OCI-M1 (cell line): ENCODE results near the gene HOXA9.

Source experiments
- DNase-seq: peaks from one replicate; lab custom pipeline; 2025; lab: John Stamatoyannopoulos, UW

HOXA9 gene

DNA sequence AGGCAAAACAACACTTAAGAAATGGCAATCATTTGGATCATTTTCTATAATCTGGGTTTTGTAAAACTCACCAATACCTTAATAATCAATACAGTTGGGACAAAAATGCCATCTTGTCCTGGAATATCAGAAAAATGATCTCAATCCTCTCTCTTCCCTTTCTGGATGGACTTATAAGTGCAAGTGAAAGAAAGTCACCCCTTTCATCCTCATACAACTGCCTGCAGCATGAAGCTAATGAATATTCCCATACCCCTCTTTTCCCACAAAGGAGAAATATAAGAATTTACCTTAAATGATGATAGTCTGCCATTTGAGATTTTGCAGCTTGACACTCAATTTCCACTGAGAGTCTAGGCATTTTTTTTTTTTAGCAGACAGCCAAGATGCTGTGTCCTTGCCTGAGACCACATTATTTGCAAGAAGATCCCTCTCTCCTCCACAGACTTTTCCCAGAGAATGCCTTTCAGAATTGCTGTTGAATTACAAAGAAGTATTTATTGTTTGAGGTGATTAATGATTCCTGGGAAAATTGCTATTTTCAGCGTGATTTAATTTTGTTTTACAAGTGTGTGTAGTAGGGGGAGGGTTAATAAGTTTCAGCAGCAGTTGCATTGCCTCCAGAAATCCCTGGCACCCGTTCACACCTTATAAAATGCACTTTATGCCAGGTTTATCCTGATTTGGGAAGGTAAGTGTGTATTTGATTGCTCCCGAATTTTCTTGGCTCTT is 38.6 kb downstream of the HOXA9 start:
- no peak for DNase-seq

DNA sequence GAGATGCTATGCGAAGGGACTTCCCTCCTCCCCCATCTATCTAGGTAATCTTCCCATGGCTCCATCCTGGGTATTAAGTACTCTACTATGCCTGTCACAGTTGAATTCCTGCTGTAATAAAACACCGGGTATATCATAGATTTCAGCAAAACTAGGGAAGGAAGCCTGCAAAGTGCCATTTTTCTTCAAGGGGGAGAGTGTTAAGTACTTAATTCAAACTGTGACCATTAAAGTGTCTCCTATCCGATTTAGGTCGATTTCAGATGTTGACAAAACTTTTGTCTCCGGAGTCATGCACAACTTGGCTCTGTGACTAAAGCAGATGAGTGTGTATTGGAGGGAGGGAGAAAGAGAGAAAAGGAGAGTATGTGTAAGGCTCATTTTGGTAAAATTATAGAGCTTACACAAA is 39.3 kb downstream of the HOXA9 start:
- no peak for DNase-seq

DNA sequence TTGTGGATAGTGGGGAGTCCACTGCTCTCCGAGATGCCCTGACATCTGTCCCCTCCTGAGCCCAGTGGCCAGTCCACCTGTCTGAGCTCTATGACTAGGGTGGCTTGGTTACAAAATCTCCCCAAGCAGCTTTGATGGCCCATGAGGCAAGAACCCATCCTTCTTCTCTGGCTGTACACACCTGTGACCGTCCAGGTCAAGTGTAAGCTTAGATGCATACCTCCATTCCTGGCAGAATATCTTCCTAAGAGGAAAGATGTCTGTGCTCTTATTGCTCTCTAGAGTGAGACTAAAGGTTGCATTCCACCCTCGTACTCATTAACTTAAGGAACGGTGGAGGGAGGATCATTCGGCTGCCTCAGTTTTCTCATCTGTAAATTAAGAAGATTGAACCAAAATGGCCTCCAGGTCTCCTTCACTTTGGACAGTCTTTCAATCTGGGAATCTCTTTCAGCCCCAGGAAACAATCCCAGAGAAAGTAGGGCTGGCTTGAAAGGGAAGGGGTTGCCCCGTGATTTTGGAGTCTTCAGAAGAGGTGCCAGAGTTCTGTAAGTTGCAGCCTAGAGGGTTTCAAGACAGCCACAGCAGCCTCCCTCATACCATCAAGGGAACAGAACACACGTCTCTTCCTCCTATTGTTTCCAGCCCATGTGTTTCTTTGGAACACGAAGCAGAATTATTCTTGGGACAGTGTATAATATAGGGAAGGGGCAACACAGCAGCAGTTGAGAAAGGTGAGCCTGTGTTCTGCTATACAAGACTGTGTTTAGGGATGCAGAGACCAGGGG is 40.2 kb downstream of the HOXA9 start:
- DNase-seq: no peak

DNA sequence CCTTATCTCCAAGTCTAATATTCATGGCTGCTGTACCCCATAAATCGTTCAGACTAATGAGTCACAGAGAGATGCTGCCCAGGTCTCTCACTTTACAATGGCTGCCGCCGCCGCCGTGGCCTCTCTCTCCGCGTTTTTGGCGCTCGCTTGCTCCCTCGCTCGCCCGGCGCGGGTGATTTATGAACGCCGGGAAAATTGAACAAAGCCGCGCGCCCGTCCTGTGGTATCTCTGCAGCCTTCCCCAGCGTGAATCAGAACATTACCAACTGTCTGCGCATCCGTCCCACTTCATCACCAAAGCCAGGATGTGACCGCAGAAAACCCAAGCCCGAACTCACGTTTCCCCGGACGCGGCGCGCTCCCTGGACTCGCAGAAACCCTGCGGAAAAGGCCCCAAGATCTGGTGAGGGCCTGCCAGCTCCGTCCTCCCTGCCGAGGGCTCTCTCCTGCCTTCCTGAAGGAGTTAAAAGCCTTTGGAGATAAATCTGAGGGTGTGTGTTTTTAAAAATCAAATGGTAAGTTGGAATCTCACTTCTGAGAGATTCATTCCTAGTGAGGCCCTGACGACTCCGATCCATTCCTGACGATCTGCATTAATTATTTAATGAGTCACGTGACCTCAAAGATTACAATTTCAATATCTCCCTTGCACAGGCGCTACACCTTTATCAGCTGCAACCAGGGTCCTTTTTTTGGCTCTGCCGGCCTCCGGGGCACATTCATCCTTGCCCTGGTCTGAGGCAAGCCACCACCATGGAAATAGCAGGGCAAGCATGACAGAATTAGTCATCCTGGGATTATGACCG is 41.0 kb downstream of the HOXA9 start:
- no peak for DNase-seq

DNA sequence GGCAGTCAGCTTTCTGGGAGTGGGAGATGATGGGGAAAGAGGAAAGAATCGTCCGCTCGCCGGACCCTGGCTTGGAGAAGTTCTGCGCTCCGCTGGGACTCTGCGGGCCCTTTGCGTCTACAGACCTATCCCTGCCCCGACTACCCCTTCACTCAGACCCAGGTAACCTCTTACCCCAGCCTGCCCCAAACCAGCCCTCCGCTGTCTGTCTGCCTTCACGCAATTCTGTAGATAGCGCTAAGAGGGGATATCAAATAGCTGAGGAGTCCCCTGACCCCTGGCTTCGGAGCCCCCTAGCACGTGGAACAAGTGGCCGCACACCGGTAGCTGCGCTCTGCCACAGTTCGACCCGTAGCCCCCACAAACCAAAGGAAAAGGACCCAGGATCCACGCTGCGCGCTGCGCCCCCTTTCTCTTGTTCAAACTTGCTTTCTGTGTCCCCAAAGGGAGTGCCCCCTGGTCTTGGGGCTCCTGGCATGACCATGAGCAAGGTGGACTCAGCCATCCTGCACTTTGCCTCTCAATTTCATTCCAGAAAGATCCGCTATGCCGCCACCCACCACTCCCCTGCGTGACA is 41.8 kb downstream of the HOXA9 start:
- DNase-seq: no peak

DNA sequence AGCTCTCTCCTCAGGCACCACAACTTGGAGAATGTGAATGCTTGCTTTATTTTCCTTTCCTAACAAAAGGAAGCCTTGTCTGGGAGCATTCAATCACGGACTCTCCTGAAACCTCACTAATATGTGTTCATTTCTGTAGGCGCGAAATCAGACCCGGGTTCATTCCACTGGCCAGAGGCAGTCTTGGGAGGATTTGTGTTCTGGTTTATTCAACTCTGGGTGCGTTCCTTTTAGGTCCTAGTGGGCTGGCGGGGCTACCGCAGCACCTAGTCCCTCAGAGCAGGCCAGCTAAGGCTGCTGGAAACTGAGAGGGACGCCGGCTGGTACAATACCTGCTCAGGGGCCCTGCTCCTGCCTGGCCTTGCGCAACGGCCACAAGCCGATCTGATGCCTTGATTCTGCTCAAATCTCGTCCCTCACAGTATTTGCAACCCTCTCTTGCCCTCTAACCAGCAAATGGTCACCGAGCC is 42.3 kb downstream of the HOXA9 start:
- no peak for DNase-seq

DNA sequence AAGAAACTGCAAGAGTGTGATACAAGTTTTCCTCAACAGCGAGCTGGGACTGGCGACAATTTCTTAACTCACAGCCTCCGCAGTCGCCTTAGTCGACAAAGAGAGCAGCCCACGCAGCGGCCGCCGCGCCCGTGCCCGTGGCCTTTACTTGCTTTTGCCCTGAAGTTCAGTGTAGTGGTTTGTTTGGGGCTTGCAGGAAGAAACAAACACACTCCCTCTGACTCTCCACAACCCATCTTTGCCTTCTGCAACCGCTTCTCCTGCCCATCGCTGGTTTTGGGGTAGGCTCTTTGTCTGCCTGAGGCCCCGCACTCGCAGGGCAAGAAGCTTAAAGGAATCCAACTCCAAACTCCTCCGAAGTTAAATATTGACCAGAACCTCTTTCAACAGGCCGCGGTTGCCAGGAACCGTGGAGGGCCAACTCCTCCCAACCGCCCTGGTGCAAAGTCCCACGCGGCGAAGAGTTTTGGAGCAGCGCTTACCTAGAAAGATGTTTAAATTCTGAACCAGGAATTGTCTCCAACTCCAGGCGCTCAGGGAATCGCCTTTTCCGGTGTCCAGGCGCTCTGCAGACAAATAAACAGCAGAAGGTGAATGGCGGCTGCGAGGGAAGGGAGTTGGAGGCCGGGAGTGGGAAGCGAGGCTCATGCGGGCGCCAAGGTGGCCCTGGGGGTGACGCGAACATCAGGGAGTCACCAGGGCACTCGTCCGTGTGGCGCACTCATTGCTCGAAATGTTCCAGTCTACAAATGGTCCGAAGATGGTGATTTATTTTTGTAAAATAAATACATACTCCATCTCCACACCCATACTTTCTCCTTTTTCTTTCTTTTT is 43.0 kb downstream of the HOXA9 start:
- DNase-seq: no peak

DNA sequence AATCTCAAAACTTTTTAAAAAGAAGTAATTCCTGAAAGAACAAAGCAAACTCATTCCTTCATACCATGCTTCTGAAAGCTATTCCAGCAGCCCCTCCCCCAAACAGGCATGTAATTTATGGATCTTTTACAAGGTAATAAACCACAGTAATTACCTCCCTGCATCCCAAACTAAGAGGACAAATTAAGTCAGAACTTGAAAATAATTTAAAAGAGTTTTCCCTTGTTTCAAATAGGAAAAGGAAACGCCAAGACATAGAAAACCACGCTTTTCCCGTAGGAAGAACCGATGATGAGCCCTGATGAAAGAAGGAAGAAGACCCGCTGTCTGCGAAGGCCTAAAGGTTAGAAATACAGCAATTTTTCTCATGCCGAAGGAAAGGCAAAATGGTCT is 43.7 kb downstream of the HOXA9 start:
- DNase-seq: no peak

DNA sequence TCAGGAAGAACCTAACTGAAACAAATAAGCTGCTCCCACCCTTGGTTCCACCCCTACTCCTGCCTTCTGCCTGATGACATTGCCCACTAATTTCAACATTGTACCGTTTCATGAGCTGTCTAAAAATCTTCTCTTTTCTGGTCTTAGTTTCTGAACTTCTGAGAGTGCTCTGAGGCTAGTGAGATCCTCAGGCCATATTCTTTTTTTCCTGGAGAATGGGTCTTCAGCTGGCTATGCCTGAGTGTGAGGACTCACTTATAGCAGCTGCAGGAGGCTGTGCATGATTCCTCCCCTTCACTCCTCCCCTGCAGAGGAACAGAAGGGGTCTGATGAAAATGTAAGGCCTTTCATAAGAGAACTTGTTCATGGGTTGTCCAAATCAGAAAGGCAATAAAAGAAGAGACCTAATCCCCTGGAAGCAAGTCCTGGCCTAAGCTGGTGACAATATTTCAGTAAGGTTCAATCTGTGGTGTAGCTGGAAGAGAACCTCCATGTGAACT is 45.9 kb downstream of the HOXA9 start:
- DNase-seq: no peak

DNA sequence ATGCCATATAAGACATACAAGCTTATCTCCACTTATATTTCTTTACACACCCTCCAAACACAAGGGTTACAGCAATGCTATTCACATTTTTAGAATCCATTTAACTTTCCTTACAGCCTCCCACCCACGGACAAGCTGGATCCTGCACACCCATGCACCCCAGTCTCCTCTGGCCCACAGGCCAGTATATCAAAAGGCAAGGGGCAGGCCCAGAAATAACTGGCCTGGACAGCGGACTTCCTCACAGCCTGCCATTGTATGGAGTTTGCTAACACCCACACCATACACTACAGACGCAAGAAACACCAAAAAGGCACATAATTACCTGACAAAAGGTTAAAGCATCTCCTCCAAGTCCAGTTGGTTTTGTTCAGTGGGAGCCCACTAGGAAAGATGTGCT is 46.8 kb downstream of the HOXA9 start:
- DNase-seq: no peak

DNA sequence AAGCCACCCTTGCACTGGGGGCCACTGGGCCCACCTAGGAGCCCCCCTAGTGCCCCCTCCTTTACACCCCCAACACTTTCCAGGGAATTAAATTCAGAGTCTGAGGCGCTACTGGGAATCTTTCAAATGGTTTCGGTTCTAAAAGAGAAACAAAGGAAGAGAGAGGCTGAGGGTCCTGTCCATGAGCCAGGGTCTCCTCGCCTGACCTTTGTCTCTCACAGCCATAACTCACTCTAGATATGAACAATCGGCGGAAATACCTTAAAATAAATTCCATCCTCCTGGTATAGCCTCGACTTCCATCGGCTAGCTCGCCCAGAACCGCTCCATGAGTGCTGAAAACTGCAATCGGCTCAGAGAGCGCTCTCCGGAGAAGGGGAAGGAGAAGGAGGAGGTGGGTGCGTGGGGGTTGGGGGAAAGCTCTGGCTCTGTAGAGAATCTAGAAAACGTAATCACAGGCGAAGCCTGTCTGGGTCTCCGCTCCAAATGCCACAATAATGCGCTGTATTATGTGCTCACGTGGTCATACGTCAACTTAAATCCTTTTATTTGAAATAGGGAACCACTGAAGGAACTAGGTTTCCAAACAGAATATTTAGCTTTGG is 47.3 kb downstream of the HOXA9 start:
- DNase-seq: no peak

DNA sequence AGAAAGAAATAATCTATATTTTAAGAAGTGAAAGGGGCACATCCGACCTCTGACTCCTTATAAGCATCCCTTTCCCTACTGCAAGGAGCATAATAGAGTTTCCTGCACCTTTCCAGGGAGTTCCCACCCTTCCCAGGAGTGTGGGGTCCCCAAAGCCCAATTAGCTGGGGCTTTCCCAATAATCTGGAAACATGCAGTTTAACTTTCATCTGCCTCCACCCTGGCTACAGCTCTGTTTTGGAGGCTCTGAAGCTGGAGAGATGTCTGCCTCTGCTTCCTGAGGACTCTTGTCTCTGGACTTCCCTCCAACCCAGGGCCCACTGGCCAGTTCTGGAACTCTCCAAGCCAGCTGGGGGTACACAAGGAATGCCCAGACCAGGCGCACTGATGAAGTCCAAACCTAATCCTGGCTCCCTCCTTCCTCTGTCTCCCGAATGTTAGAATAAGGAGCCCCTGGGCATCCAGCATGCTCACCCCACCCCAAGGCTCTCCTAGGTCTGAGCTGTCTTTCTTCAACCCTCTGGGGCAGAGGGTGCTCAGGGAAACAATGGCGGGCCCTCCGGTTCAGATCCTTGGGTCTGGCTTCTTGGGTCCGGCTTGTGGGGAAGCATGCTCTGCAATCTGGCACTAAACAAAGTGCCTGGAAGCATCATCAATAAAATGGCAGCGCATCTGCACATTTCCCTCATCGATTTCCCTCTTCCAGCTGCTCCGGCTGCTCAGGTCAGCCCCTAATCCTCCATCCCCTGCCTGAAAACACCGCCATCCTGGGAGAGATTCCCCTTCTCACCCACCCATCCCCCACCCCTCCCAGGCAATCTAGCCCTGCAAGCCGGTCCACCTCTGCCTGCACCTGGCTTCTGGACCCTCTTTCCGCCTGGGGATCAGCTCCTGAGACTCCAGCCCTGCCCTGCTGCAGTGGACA is 48.1 kb downstream of the HOXA9 start:
- DNase-seq: no peak

DNA sequence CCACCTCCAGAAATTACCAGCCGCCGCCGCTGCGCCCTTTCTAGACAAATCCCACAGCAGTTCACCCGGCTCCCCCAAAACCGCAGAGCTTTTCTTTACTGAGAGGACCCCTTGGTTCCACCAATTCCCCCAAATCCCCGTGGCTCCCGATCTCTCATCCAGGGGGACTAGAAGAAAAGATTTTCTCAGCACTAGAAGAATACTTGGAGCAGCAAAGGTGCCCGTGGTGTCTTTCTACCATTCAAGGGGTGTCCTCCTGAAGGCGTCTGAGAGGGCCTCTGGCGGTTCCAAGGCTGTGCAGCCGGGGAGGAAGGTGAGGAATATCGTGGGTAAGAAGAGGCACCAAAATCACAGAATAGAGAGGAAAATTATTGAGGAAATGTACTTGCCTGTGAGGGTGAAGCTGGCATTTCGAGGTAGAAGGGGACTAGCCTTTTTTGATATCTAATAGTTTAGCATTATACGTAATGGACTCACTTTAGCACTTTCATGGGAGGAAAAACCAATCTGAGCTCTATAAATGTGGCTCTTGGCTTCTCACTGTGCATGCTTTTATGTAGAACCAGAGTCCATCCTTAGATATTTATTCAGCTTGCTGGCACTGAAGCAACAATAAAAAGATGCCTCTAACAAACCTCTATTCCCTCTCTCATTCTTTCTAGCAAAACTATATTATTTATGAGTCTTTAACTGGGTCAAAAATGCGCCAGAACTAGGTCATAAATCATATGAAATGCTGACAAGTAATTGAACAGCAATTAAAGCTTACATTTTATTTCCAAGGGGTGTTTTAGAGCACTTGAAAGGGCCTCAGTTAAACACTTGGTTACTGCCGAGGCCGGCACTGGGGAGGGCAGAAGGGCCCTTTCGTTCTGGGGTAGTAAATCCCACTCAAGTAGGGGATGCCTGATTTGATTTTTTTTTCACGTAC is 49.0 kb downstream of the HOXA9 start:
- no peak for DNase-seq

DNA sequence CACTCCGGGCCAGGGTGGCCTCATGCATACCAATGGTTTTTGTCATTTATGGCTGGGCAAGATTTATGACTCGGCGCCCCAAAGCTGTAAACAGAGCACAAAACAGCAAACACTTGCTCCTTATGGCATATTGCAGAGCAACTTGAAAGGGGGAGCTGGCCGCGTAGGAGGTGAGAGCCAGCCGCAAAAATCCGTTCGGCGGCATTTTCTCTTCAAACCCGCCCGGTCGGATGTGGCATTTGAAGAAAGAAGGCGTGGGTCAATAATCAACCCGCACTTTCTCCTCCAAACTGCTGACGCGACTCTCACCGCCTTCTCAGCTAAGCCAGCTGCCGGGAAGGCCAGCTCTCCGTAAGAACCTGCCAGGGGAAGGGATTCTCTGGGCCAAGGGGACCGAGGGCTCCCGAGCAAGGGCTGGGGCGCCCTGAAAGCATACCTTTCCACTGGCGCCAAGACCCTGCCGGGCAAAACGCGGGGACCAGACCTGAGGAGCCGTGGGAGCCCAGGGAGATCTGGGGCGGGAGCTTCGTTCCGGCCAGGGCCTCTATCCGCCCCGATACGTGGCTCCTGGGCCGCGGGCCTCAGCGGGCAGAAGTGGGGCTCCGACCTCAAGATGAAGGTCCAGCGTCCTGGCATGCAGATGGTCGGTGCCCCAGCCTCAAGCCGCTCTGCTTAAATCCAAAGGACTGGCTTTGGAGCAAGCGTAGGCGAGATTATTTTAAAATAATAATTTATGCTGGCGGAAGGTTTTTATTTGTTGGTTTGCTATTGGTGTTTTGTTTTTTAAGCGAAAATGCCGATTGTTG is 49.9 kb downstream of the HOXA9 start:
- no peak for DNase-seq

DNA sequence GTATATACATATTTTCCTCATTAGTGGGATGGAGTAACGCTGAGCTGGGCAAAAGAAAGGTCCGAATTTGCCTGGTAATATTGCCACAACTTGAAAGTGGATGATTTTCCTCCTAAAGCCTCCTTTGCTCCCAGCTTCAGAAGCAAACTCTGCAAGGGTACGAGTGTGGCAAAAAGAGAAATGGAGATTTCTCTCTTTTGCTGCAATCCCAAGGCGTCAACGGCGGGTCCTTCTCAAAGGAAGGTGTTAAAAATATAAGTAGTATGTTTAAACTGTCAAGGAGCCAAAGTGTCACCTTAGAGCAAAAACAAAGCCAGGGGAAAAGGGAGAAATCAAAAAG is 50.5 kb downstream of the HOXA9 start:
- no peak for DNase-seq

DNA sequence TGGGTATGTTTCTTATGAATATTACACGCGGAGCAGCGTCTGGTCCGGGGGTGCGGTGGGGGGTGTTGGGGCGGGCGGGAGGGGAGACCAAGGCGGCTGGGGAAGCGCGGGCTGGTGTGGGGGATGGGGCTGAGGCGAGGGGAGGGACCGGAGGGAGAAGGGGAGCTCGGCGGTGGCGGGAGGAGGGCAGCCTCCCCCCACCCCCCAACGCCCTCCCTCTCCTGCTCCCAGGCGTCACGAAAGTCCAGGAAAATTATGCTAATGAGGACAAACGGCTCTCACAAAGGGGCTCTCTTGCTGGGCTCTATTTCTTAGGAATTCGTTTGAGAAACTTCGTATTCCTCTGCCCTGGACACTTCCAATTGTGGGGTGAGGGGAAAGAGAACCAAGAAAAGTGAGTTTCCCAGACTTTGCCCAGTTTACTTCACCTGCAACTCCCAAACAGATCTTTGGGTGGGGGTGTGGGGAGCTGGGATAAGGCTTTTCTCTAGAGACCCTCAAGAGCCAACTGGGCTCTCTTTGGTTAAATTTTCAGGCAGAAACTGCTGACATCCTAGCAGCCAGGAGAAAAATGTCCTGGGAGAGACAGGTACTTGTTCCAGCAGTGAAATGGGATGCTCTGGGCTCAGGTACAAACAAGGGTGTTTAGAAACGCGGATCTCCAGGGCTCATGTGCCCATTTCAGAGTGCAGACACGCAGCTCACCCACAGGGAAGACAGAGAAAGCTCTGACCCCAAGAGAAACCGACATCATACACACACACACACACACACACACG is 51.2 kb downstream of the HOXA9 start:
- DNase-seq: no peak
